Activated CD8-positive, alpha-beta memory T cell treated with anti-CD3 and anti-CD28 coated beads, Interleukin-2, amount 50 U/mL, for 48 hours (primary cell): ENCODE data around the gene OR10AD1.

Experiments used
- DNase-seq: peaks from one replicate; pipeline ENCODE4 v3.0.0-alpha.2; 2020

Gene OR10AD1

GRCh38 chr12:48189331-48190125 lies 13.6 kb downstream of the OR10AD1 start:
- peak; percentile 81 for DNase-seq

GRCh38 chr12:48187916-48188695 lies 15.0 kb downstream of the OR10AD1 start:
- no peak for DNase-seq

- no peak for DNase-seq
Observed at GRCh38 chr12:48185181-48185919, 17.7 kb downstream of the OR10AD1 start.

GRCh38 chr12:48184549-48184922 lies 18.6 kb downstream of the OR10AD1 start:
- DNase-seq, result no peak

GRCh38 chr12:48183876-48184548 lies 19.1 kb downstream of the OR10AD1 start:
- DNase-seq, result peak; percentile 66

GRCh38 chr12:48183091-48183875 lies 19.8 kb downstream of the OR10AD1 start, which contains the start of gene CCDC184:
Gene CCDC184 (plus strand): TSS chr12:48183644. CDS start chr12:48184123, 479 bp downstream.
- DNase-seq, result peak; percentile 81

GRCh38 chr12:48182631-48183030 lies 20.5 kb downstream of the OR10AD1 start:
- no peak for DNase-seq

- DNase-seq, result no peak
Observed at GRCh38 chr12:48180857-48181495, 22.1 kb downstream of the OR10AD1 start.

GRCh38 chr12:48180424-48180823 lies 22.7 kb downstream of the OR10AD1 start:
- no peak for DNase-seq

- no peak for DNase-seq
Observed at GRCh38 chr12:48179466-48179865, 23.6 kb downstream of the OR10AD1 start.

GRCh38 chr12:48177982-48178381 lies 25.1 kb downstream of the OR10AD1 start:
- DNase-seq, result no peak

- DNase-seq, result no peak
Observed at GRCh38 chr12:48176417-48176751, 26.7 kb downstream of the OR10AD1 start.

GRCh38 chr12:48175613-48176416 lies 27.3 kb downstream of the OR10AD1 start:
- no peak for DNase-seq

GRCh38 chr12:48169011-48169410 lies 34.1 kb downstream of the OR10AD1 start:
- no peak for DNase-seq

- DNase-seq, result no peak
Observed at GRCh38 chr12:48165089-48165981, 37.8 kb downstream of the OR10AD1 start.

- DNase-seq, result no peak
Observed at GRCh38 chr12:48164451-48164850, 38.6 kb downstream of the OR10AD1 start.

GRCh38 chr12:48163150-48163747 lies 39.8 kb downstream of the OR10AD1 start:
- no peak for DNase-seq

GRCh38 chr12:48160807-48161206 lies 42.3 kb downstream of the OR10AD1 start:
- no peak for DNase-seq

- DNase-seq, result no peak
Observed at GRCh38 chr12:48160046-48160445, 43.0 kb downstream of the OR10AD1 start.
